Neural cell (in vitro differentiated cells): ENCODE results near the gene PITX1.

Experiments used
- EZH2 ChIP-seq: fragments of 200-600, 300-800 bp; shearing (Covaris generic), sonication (generic); IDR thresholded peaks from 2 replicates; pipeline ENCODE4 v1.6.1; 2014; ENCODE audit warnings: antibody characterized with exemption, low read length, borderline replicate concordance, mild to moderate bottlenecking; ENCODE audit not compliant: insufficient read depth, poor library complexity, severe bottlenecking
- POLR2AphosphoS5 ChIP-seq: IDR thresholded peaks from 2 replicates; pipeline ENCODE4 v1.6.1; 2012
- TF ChIP-seq, protein P1 (sequence below): fragments of 450-650 bp; IDR thresholded peaks from 2 replicates; pipeline ENCODE4 v1.5.1; 2014; ENCODE audit warnings: antibody characterized with exemption, mild to moderate bottlenecking, moderate library complexity; ENCODE audit not compliant: poor library complexity, severe bottlenecking

DNA sequence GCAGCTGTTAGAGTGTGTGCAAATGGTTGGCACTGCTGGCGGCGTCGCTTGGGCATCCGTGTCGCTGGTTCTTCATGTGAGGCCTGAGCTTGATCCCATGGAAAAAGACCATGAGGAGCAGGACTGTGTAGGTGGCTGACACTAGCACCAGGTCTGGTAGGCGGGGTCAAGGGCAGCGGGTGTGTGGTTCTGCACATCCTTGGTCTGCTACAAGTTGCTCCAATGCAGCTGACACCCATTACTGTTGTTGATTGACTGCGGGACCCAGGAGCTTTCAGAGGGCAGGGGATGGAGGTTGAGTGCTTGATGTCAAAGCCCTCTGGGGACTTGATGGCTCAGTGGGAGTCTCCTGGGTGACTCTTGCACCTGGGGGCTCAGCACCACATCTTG lies 29.0 kb upstream of the PITX1 start:
- TF ChIP-seq, protein P1, sequence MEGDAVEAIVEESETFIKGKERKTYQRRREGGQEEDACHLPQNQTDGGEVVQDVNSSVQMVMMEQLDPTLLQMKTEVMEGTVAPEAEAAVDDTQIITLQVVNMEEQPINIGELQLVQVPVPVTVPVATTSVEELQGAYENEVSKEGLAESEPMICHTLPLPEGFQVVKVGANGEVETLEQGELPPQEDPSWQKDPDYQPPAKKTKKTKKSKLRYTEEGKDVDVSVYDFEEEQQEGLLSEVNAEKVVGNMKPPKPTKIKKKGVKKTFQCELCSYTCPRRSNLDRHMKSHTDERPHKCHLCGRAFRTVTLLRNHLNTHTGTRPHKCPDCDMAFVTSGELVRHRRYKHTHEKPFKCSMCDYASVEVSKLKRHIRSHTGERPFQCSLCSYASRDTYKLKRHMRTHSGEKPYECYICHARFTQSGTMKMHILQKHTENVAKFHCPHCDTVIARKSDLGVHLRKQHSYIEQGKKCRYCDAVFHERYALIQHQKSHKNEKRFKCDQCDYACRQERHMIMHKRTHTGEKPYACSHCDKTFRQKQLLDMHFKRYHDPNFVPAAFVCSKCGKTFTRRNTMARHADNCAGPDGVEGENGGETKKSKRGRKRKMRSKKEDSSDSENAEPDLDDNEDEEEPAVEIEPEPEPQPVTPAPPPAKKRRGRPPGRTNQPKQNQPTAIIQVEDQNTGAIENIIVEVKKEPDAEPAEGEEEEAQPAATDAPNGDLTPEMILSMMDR: no peak
- no peak for TF ChIP-seq EZH2
- TF ChIP-seq POLR2AphosphoS5: no peak
